GM19239 (cell line): ENCODE data around the gene TBL1XR1.
A peak's percentile ranks its signal among the peaks of the same experiment; 100 is the strongest.
"Not testable (repeated sequence)": the region's sequence is repeated elsewhere in the genome, so short reads cannot be mapped to it uniquely, and the experiment has no call there.

Source experiments
- DNase-seq: peaks from one replicate; pipeline ENCODE4 v3.0.0; 2011; ENCODE audit warnings: low spot score; ENCODE audit not compliant: insufficient read length
- FAIRE-seq: peaks from 2 replicates; lab custom pipeline; 2011; peaks lifted over from hg19 to GRCh38; lab: Jason Lieb, UNC

Gene TBL1XR1

GRCh38 chr3:177209509-177209908, 12.2 kb upstream of the TBL1XR1 start:
- no peak for FAIRE-seq
- no peak for DNase-seq

GRCh38 chr3:177208781-177209180, 11.5 kb upstream of the TBL1XR1 start:
- no peak for DNase-seq
- FAIRE-seq: no peak

- no peak for DNase-seq
- no peak for FAIRE-seq
Observed at GRCh38 chr3:177208223-177208622, 10.9 kb upstream of the TBL1XR1 start.

- FAIRE-seq (no peak), DNase-seq (no peak)
Observed at GRCh38 chr3:177206936-177207335, 9.7 kb upstream of the TBL1XR1 start.

GRCh38 chr3:177203689-177204395, 6.6 kb upstream of the TBL1XR1 start:
- DNase-seq (no peak), FAIRE-seq (no peak)

GRCh38 chr3:177203016-177203415, 5.7 kb upstream of the TBL1XR1 start:
- FAIRE-seq, DNase-seq: not testable (repeated sequence)

- peak; percentile 99 for FAIRE-seq
- DNase-seq: peak; percentile 70
Observed at GRCh38 chr3:177201700-177202397, 4.6 kb upstream of the TBL1XR1 start.

- DNase-seq: no peak
Observed at GRCh38 chr3:177199206-177199760, 2.0 kb upstream of the TBL1XR1 start.

GRCh38 chr3:177197727-177198460, 612 bp upstream of the TBL1XR1 start:
- FAIRE-seq (no peak), DNase-seq (peak; percentile 67)

More at GRCh38 chr3:177199206-177199760, 2.0 kb upstream of the TBL1XR1 start:
- no peak for FAIRE-seq

GRCh38 chr3:177196456-177197040, 734 bp downstream of the TBL1XR1 start:
- FAIRE-seq: no peak

GRCh38 chr3:177196008-177196455, 1.2 kb downstream of the TBL1XR1 start:
- FAIRE-seq (peak; percentile 93), DNase-seq (peak; percentile 33)

More at GRCh38 chr3:177196456-177197040, 734 bp downstream of the TBL1XR1 start:
- peak; percentile 46 for DNase-seq

GRCh38 chr3:177195242-177195991, 1.9 kb downstream of the TBL1XR1 start:
- DNase-seq: no peak
- no peak for FAIRE-seq

GRCh38 chr3:177194299-177194698, 3.0 kb downstream of the TBL1XR1 start:
- FAIRE-seq: peak; percentile 84
- DNase-seq: no peak

- FAIRE-seq: peak; percentile 73
- DNase-seq: no peak
Observed at GRCh38 chr3:177193688-177194268, 3.5 kb downstream of the TBL1XR1 start.

- not testable (repeated sequence) for DNase-seq
Observed at GRCh38 chr3:177193275-177193674, 4.0 kb downstream of the TBL1XR1 start.

GRCh38 chr3:177190756-177191681, 6.3 kb downstream of the TBL1XR1 start:
- no peak for DNase-seq
- peak; percentile 82 for FAIRE-seq

More at GRCh38 chr3:177193275-177193674, 4.0 kb downstream of the TBL1XR1 start:
- FAIRE-seq: not testable (repeated sequence)

GRCh38 chr3:177190184-177190583, 7.1 kb downstream of the TBL1XR1 start:
- FAIRE-seq, DNase-seq: not testable (repeated sequence)

- FAIRE-seq, DNase-seq: not testable (repeated sequence)
Observed at GRCh38 chr3:177188325-177188724, 9.0 kb downstream of the TBL1XR1 start.
